Measurements from ENCODE around the gene STRIT1. TPM values are rescaled to one million over a fixed set of nuclear protein-coding genes. Genes with fewer than 3 reads are reported as not detected.
A peak's percentile ranks its signal among the peaks of the same experiment; 100 is the strongest.
"Not testable (repeated sequence)": the region's sequence is repeated elsewhere in the genome, so short reads cannot be mapped to it uniquely, and the experiment has no call there.

Gene STRIT1
- total RNA-seq, 1 donor from 2014 or later: 0.79 TPM

GRCh38 chr3:155282385-155283091 is 10.9 kb downstream of the STRIT1 start:
- DNase-seq: no peak
- no peak for ATAC-seq
- intact Hi-C loops (cut with micrococcal nuclease): no loop called here

GRCh38 chr3:155281912-155282311 is 11.6 kb downstream of the STRIT1 start:
- intact Hi-C loops (cut with micrococcal nuclease): no loop called here
- ATAC-seq (no peak), DNase-seq (no peak)

- intact Hi-C loops (cut with micrococcal nuclease); DNase-seq; ATAC-seq: not testable (repeated sequence)
Observed at GRCh38 chr3:155276089-155276488, 17.4 kb downstream of the STRIT1 start.

- DNase-seq; intact Hi-C loops (cut with micrococcal nuclease); ATAC-seq: not testable (repeated sequence)
Observed at GRCh38 chr3:155275159-155275754, 18.2 kb downstream of the STRIT1 start.

GRCh38 chr3:155274435-155274834 is 19.0 kb downstream of the STRIT1 start:
- ATAC-seq; intact Hi-C loops (cut with micrococcal nuclease); DNase-seq: not testable (repeated sequence)

GRCh38 chr3:155271343-155271613 is 22.2 kb downstream of the STRIT1 start:
- DNase-seq: no peak
- intact Hi-C loops (cut with micrococcal nuclease): no loop called here
- no peak for ATAC-seq

GRCh38 chr3:155270485-155271342 is 22.8 kb downstream of the STRIT1 start:
- intact Hi-C loops (cut with micrococcal nuclease): no loop called here
- ATAC-seq (no peak), DNase-seq (no peak)

GRCh38 chr3:155270063-155270462 is 23.4 kb downstream of the STRIT1 start:
- ATAC-seq (no peak), DNase-seq (no peak)
- intact Hi-C loops (cut with micrococcal nuclease): no loop called here

- intact Hi-C loops (cut with micrococcal nuclease); ATAC-seq; DNase-seq: not testable (repeated sequence)
Observed at GRCh38 chr3:155262855-155263254, 30.6 kb downstream of the STRIT1 start.

- DNase-seq (no peak), ATAC-seq (no peak)
- intact Hi-C loops (cut with micrococcal nuclease): no loop called here
Observed at GRCh38 chr3:155262295-155262694, 31.2 kb downstream of the STRIT1 start.

- ATAC-seq: no peak
- no peak for DNase-seq
- intact Hi-C loops (cut with micrococcal nuclease): no loop called here
Observed at GRCh38 chr3:155254445-155254844, 39.0 kb downstream of the STRIT1 start.

GRCh38 chr3:155252535-155252934 is 40.9 kb downstream of the STRIT1 start:
- ATAC-seq: no peak
- intact Hi-C loops (cut with micrococcal nuclease): no loop called here

GRCh38 chr3:155252021-155252420 is 41.5 kb downstream of the STRIT1 start:
- no peak for ATAC-seq
- no peak for DNase-seq
- intact Hi-C loops (cut with micrococcal nuclease): no loop called here

More at GRCh38 chr3:155252535-155252934, 40.9 kb downstream of the STRIT1 start:
- DNase-seq: no peak

GRCh38 chr3:155248531-155249187 is 44.8 kb downstream of the STRIT1 start:
- DNase-seq (no peak), ATAC-seq (no peak)
- intact Hi-C loops (cut with micrococcal nuclease): no loop called here

GRCh38 chr3:155244699-155245098 is 48.8 kb downstream of the STRIT1 start:
- no peak for DNase-seq
- intact Hi-C loops (cut with micrococcal nuclease): no loop called here
- ATAC-seq: no peak

- intact Hi-C loops (cut with micrococcal nuclease): no loop called here
- no peak for ATAC-seq
- peak; percentile 30 for DNase-seq
Observed at GRCh38 chr3:155244216-155244615, 49.3 kb downstream of the STRIT1 start.

GRCh38 chr3:155243512-155243921 is 50.0 kb downstream of the STRIT1 start:
- no peak for DNase-seq
- intact Hi-C loops (cut with micrococcal nuclease): no loop called here
- ATAC-seq: no peak

GRCh38 chr3:155242342-155242741 is 51.1 kb downstream of the STRIT1 start:
- intact Hi-C loops (cut with micrococcal nuclease): no loop called here
- DNase-seq (no peak), ATAC-seq (no peak)

- intact Hi-C loops (cut with micrococcal nuclease): no loop called here
Observed at GRCh38 chr3:155241579-155241978, 51.9 kb downstream of the STRIT1 start.

More at GRCh38 chr3:155241579-155241978, 51.9 kb downstream of the STRIT1 start:
- no peak for ATAC-seq
- DNase-seq: no peak

Measured in left ventricle myocardium superior (tissue), 1 donor.